Measurements from ENCODE around the gene INTS1. TPM values are rescaled to one million over a fixed set of nuclear protein-coding genes. Genes with fewer than 3 reads are reported as not detected.

The INTS1 gene
- total RNA-seq, 1 donor from 2014 or later: 80.7 TPM

- intact Hi-C loops (cut with DNase I): no loop called here
- Histone ChIP-seq H3K4me1 (peaks cover 0 to 2% of the 10 kb centered on the region in 2 donors), H3K4me3 (no peak overlapping the region), H3K27ac (no peak overlapping the region), H3K36me3 (peaks cover 0 to under 1% of the 10 kb centered on the region in 2 donors), H3K9me3 (no peaks in the 10 kb centered on the region), H3K27me3 (no peaks in the 10 kb centered on the region)
- DNase-seq (ENCODE audit: low spot score in 2 of 2): no peak
- TF ChIP-seq, protein P1, sequence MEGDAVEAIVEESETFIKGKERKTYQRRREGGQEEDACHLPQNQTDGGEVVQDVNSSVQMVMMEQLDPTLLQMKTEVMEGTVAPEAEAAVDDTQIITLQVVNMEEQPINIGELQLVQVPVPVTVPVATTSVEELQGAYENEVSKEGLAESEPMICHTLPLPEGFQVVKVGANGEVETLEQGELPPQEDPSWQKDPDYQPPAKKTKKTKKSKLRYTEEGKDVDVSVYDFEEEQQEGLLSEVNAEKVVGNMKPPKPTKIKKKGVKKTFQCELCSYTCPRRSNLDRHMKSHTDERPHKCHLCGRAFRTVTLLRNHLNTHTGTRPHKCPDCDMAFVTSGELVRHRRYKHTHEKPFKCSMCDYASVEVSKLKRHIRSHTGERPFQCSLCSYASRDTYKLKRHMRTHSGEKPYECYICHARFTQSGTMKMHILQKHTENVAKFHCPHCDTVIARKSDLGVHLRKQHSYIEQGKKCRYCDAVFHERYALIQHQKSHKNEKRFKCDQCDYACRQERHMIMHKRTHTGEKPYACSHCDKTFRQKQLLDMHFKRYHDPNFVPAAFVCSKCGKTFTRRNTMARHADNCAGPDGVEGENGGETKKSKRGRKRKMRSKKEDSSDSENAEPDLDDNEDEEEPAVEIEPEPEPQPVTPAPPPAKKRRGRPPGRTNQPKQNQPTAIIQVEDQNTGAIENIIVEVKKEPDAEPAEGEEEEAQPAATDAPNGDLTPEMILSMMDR (IDR thresholded peaks at IDR 0.05): no peak
Observed at GRCh38 chr7:1550005-1550845, 46.0 kb upstream of the INTS1 start.

DNA sequence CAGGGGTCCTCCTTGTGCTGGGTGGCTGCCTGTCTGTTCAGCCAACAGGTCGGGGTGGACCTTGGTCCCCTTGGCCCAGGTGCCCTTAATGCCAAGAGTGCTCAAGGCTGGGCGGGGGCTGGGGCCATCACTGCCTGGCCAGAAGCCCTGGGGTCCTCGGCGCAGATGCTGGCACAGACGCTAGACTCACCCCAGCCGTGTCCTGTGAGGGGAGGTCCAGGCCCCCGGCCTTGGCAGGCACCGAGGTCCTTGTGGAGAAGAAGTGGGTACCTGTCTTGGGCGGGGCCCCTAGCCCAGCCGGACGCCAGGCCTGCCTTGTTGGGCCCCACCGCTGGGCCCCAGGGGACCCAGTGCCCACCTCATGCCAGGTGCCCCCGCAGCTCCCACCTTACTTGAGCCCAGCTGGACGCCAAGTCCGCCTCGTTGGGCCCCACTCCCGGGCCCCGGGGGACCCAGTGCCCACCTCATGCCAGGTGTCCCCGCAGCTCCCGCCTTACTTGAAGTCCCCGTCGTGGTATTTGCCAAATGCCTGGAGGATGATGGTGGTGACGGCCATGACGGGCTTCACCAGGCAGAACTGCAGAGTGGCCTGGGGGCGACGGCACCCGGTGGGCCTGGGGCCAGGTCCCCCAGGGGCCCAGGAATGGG is 45.3 kb upstream of the INTS1 start:
- Histone ChIP-seq H3K36me3 (peaks cover 1 to 8% of the 10 kb centered on the region in 2 donors), H3K9me3 (no peaks in the 10 kb centered on the region), H3K4me3 (no peak overlapping the region), H3K27ac (no peak overlapping the region), H3K27me3 (no peaks in the 10 kb centered on the region), H3K4me1 (no peaks in the 10 kb centered on the region)
- intact Hi-C loops (cut with DNase I): no loop called here
- TF ChIP-seq, protein P1 (IDR thresholded peaks at IDR 0.05): no peak
- DNase-seq (ENCODE audit: low spot score in 2 of 2): no peak

DNA sequence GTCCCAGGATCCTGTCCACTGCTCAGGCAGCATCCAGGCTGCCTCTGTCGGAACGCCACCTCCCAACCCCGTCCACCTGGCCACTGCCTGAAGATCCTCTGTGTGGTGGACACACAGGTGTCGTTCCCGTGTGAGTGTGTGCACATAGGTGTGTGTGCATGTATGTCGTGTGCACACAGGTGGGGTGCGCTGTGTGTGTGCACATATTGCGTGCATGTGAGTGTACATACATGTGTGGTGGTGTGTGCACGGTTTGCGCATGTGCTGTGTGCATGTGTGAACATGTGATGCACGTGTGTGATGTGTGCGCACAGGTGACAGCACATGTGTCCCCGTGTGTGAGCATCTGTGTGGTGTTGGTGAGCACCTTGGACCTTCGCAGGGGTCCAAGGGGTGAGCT is 44.8 kb upstream of the INTS1 start:
- no peak for DNase-seq (ENCODE audit: low spot score in 2 of 2)
- TF ChIP-seq, protein P1 (IDR thresholded peaks at IDR 0.05): no peak
- no peaks in the 10 kb centered on the region for H3K27me3 ChIP-seq
- no peak overlapping the region for H3K4me3 ChIP-seq
- no peaks in the 10 kb centered on the region for H3K9me3 ChIP-seq
- no peak overlapping the region for H3K27ac ChIP-seq
- intact Hi-C loops (cut with DNase I): no loop called here
- no peaks in the 10 kb centered on the region for H3K4me1 ChIP-seq
- H3K36me3 ChIP-seq: peaks cover 6 to 14% of the 10 kb centered on the region in 2 donors

GRCh38 chr7:1548438-1548831 is 44.2 kb upstream of the INTS1 start:
- Histone ChIP-seq H3K9me3 (no peaks in the 10 kb centered on the region), H3K4me3 (no peak overlapping the region), H3K4me1 (no peaks in the 10 kb centered on the region), H3K27me3 (no peaks in the 10 kb centered on the region), H3K27ac (no peak overlapping the region), H3K36me3 (peaks cover 12 to 19% of the 10 kb centered on the region in 2 donors)
- intact Hi-C loops (cut with DNase I): no loop called here
- TF ChIP-seq, protein P1 (IDR thresholded peaks at IDR 0.05): no peak
- no peak for DNase-seq (ENCODE audit: low spot score in 2 of 2)

DNA sequence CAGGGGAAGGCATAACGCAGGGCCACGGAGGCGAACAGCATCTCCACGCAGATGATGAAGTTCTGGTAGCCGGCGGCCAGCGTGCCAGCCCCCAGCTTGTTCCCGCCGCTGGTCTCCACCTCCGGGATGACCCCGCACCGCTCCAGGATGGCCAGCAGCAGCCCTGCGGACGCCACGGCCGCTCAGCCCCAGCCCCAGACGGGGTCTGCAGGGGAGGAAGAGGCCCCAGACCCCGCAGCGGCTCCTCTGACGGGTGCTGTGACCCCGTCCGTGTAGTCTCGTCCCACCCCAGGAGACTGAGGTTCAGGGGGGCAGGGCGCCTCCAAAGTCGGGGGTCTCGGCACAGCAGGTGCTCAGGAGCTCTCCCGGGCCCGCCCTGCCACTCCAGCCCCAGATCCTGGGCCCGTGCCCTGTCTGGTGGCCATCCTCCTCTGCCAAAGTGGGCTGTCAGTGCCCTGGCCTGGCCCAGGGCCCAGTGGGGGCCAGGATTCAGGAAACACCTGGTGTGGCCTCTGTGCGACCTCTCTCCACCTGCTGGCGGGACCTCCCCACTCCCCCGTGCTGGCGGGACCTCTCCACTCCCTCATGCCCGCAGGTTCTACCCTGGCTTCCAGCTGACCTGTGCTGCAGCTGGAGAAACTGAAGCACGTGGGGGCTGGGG is 43.7 kb upstream of the INTS1 start:
- H3K4me3 ChIP-seq: no peak overlapping the region
- intact Hi-C loops (cut with DNase I): no loop called here
- H3K27ac ChIP-seq: no peak overlapping the region
- TF ChIP-seq, protein P1 (IDR thresholded peaks at IDR 0.05): no peak
- DNase-seq (ENCODE audit: low spot score in 2 of 2): no peak
- H3K36me3 ChIP-seq: peaks cover 15 to 24% of the 10 kb centered on the region in 2 donors
- no peaks in the 10 kb centered on the region for H3K27me3 ChIP-seq
- no peaks in the 10 kb centered on the region for H3K9me3 ChIP-seq
- no peaks in the 10 kb centered on the region for H3K4me1 ChIP-seq
